HG02642 (cell line): ENCODE results near the gene SYTL1.

Source experiments
- ATAC-seq: cut with Tn5 transposase; IDR thresholded peaks from one replicate; pipeline ENCODE4 v1.9.1; 2021; ENCODE audit warnings: mild to moderate bottlenecking; ENCODE audit not compliant: unreplicated experiment, poor library complexity

The SYTL1 gene

DNA sequence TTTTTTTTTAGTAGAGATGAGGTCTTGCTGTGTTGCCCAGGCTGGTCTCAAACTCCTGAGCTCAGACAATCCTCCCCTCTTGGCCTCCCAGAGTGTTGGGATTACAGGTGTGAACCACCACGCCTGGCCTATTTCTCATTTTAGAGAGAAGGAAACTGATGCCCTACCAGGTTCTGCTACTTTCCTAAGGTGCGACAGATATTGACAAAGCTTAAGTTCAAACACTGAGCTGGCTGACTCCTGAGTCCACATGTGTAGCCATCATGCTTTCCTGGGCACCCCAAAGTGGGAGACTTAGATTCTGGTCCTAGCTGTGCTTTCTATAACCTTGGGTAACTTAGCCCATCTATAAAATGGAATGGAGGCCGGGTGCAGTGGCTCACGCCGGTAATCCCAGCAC is 25.0 kb upstream of the SYTL1 start:
- ATAC-seq: no peak

DNA sequence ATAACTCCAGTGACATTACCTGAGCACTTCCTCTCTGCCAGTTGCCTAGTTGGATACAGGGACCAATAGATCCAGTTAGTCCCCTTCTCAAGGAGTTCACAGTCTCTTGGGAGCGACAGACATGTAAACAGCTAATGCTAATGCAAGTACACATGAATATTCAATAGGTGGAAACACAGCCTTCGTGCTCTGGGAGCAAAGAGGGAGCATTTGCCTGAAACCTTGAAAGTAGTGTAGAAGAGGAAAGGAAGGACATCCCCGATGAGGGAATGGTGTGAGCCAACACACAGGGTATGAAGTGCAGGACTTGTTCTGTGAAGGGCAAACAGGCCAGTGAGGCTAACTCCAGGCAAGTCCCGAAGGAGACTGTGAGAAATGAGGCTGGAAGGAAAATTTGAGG is 23.7 kb upstream of the SYTL1 start:
- no peak for ATAC-seq

GRCh38 chr1:27318596-27318995 is 23.2 kb upstream of the SYTL1 start:
- no peak for ATAC-seq

- ATAC-seq: peak; percentile 96
These were observed 19.8 kb upstream of the SYTL1 start, which contains the start of gene TMEM222 for GRCh38 chr1:27321813-27322568. TMEM222 (plus strand) TSS chr1:27322163; CDS start chr1:27322198, 35 bp downstream.

DNA sequence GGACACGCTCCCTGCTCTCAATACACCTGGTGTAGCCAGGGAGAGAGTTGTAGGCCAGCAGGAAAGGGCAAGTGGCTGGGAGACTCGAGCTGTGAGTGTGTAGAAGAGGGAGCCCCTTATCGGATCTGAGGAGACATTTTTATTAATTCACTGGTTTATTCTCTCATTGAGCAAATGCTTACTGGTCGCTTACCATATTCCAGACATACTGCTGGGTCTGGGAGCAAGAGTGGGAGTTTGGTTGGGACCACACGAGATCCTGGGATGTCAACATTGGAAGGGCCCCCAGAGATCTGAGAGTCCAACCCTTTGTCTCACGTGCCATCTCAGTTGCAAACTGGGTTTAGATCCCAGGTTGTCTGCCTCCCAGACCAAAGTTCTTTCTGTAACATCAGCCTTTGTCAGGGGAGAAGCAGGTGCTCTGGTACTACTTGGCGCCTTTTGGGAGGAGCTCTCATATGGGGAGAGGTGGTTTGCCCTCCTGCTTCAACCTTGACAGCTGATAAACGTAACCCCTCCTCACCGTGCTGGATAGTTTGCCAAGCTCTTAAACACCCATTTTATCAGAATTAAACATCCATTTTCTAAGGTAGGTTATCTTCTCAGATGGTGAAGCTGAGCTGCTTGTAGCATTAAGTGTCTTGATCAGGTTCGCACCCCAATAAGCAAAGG is 19.1 kb upstream of the SYTL1 start:
- ATAC-seq: no peak

DNA sequence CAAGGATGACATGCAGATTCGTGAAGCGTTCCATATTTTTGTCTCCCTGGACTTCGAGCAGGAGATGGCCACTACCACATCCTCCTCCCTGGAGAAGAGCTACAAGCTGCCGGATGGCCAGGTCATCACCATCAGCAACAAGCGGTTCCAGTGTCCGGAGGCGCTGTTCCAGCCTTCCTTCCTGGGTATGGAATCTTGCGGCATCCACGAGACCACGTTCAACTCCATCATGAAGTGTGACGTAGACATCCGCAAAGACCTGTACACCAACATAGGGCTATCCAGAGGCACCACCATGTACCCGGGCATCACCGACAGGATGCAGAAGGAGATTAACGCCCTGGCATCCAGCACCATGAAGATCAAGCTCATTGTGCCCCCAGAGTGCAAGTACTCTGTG is 16.5 kb upstream of the SYTL1 start:
- no peak for ATAC-seq

DNA sequence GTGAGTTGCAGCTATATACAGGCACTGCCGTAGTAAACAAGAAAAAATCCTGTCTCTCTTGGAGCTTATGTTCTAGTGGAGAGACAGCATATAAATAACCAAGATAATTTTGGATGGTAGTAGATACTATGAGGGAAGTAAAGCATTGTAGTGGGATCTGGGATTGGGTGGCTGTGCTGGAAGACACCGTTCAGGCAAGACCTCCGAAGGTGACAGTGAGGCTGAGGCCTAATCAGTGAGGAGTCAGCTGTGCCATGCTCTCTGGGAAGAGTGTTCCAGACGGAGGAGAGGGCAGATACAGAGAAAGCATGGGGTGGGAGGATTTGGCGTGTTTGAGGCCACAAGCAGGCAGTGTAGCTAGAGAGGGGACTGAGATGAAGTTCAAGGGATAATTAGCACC is 13.9 kb upstream of the SYTL1 start:
- no peak for ATAC-seq

DNA sequence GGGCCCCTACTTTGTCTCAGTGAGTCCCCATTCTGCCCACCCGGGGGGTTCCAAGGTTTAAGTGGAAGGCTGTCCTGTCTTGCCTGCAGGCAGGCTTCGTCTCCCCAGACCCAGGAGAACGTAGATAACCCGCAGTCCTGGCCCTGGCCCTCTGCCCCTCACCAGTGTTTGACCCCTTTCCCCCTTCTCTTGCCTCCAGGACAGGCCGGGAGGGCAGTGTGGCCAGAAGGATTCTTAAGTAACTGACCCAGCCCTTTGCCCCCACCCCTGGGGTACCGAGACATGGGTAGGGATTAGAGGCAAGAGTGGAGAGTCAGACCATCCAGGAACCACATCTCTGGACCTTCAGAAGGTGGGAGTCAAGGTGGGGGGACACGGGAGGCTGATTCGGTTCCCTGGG is 11.0 kb upstream of the SYTL1 start:
- no peak for ATAC-seq

DNA sequence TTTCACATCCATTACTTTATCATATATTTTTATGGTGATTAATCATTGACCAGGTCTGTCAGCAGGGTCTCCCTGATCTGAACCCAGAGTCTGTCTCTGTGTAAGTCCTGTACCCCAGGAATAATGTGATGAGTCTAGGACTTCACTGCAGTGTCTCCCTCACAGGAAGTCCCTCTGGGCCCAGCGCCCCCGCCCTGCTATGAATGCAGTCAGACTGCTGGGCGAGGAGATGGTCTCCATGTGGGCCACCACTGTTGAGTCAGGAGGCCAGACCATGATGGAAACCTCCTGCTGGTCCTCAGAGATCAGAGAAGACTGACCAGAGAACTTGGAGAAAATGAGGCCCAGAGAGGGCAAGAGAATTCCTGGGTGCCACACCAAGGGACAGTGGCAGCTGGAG is 10.4 kb upstream of the SYTL1 start:
- no peak for ATAC-seq

- no peak for ATAC-seq
These were observed 9.9 kb upstream of the SYTL1 start for GRCh38 chr1:27331922-27332321.

DNA sequence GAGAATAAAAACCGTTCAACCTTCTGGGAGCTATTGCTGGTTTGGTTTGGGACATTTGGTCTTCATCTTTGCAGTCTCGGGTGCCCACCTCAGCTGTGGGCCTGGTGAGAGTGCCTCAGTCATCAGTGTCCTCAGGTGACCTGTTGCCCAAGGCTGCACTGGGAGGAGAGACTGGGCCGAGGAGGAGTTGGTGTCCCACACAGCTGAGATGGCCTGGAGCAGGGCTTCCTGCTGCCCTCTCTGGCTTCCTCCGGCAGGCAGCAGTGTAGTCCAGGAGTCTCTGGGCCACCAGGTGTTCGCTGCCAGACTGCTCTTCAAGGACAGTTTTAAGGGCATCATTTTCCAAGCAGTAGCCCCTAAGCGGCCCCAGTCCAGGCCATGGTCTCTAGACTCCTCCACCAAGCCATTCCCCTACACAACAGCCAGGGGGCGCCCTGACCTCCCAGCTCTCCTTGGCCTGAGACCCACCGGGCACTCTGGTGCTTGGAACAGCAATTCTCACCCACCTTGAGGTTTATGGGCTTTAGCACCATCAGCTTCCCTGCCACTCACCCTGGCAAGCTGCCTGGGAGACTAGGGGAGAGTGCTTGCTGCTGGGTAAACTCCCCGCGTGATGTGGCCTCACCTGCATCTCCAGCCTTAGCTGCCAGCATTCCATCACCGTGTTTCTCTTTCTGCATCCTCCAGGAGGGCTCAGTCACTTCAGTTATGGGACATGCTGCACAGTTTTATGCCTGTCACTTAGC is 9.1 kb upstream of the SYTL1 start:
- ATAC-seq: no peak

DNA sequence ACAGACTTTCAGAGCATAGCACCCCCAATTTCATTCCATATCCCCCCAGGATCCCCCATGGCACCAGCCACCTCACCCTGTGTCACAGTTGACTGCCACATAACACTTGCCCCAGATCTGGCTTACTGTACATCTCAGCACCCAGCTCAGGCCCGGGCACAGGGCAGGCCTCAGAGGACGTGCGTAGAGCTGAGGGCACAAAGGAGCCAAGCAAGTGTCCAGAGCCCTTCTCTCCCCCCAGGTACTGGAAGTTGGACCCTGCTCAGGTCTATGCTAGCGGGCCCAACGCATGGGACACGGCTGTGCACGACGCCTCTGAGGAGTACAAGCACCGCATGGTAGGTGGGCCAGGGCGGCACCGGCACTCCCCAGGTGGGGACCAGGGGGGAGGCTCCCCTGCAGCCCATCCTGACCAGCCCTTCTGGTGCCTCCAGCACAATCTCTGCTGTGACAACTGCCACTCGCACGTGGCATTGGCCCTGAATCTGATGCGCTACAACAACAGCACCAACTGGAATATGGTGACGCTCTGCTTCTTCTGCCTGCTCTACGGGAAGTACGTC is 8.0 kb upstream of the SYTL1 start:
- no peak for ATAC-seq

DNA sequence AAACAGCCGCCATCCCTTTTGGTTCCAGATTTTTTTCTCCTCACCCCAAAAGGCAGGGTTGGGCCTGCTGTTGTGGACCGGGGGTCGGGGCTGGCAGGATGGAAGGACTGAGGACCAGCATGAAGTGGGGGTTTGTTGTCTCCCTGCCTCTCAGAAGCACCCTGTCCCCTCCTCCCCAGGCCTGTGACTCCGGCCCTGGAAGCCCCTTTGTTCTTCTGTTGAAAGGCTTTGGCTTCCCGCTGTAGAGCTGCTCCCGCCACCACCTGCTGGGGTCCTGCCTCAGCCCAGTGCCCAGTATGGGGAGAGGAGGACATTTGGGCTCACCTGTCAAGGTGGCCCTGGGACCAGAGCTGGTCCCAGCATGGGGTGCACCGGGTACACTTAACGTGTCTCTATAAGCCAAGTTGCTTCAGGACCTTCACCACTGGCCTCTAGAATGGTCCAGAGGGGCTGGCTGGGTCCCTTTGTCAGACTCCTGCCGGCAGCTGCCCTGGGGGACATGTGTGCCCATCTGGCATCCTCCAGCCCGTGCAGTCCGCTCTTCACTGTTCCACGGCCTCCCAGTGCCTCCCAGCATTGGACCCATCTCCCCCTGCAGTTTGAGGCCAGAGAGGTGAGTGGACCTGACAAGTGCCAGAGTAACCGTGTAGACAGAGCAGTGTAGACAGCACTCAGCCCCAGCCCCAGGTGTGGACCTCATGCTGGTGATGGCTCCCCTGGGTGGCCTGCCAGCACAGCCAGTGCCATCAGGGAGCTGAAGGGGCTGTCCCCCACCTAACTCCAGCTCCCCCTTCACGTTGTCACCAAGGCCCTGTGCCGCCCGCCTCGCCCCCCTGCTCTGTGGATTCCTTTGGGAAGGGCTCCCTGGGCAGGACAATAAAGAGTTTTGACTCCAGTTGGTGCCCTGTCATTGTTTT is 6.1 kb upstream of the SYTL1 start:
- ATAC-seq: no peak

GRCh38 chr1:27336756-27337155 is 5.1 kb upstream of the SYTL1 start:
- no peak for ATAC-seq

DNA sequence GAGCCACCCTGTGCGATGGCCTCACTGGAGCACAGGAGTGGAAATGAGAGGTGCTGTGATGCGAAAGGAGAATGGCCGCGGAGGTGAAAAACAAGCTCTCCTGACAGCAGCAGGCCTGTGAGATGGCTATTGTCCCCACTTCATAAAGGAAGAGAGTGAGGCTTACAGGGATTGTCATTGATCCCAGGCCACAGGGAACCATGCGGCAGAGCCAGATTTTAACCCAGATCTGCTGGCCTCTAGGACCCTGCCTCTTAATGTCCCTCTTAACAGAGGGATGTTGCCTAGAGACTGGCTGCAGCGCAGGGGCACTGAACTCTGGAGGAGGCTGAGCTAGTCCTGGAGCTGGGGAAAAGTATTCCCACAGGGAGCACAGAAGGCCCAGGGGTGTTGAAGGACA is 3.1 kb upstream of the SYTL1 start:
- ATAC-seq: no peak

GRCh38 chr1:27339213-27339612 is 2.6 kb upstream of the SYTL1 start:
- ATAC-seq: no peak

- ATAC-seq: peak; percentile 13
These were observed 562 bp downstream of the SYTL1 start for GRCh38 chr1:27342391-27342777.

GRCh38 chr1:27342778-27343638 is 1.2 kb downstream of the SYTL1 start:
- ATAC-seq: peak; percentile 35

DNA sequence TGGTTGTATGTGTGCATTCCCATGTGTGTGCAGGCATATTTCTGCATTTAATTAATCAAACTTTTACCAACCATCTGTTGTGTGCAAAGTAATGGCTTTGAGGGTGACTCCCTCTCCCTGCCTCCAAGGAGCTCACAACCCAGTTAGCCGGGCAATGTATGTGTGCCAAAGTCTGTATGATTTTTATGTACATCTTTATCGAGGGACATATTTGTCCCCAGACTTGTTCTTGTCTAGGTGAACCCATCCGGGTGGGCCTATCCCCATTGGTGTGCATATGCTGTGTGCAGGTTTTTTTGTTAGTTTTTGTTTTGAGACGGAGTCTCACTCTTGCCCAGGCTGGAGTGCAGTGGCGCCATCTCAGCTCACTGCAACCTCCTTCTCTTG is 1.8 kb downstream of the SYTL1 start:
- ATAC-seq: no peak
